K562 (cell line): ENCODE results near the gene EXOG. TPM values are rescaled to one million over a fixed set of nuclear protein-coding genes. Genes with fewer than 3 reads are reported as not detected.

Experiments
- ASH1L ChIP-seq: fragments of 450-650 bp; IDR thresholded peaks from 2 replicates; pipeline ENCODE4 v1.6.1; 2018; ENCODE audit warnings: borderline replicate concordance, mild to moderate bottlenecking, low read depth; ENCODE audit not compliant: partially characterized antibody
- BHLHE40 ChIP-seq: IDR thresholded peaks from 2 replicates; pipeline ENCODE4 v1.6.1; 2011; ENCODE audit warnings: low read length, improper control_type of control experiment
- CREM ChIP-seq: IDR thresholded peaks from 2 replicates; pipeline ENCODE4 v1.6.1; 2014; ENCODE audit warnings: antibody characterized with exemption, low read depth
- EP400 ChIP-seq: fragments of 450-650 bp; IDR thresholded peaks from 2 replicates; pipeline ENCODE4 v1.6.1; 2017; ENCODE audit warnings: antibody characterized with exemption, mild to moderate bottlenecking, moderate library complexity
- ETV5 ChIP-seq: sonication (generic); formaldehyde crosslinking; IDR thresholded peaks from 2 replicates; pipeline ENCODE4 v1.4.0; 2020; ENCODE audit warnings: low read depth, mild to moderate bottlenecking, missing genetic modification reagents
- HSF4 ChIP-seq: fragments of 250-450 bp; sonication (Bioruptor Pico); IDR thresholded peaks from 2 replicates; pipeline ENCODE4 v2.1.2; 2022; ENCODE audit warnings: mild to moderate bottlenecking, moderate library complexity, borderline replicate concordance
- MAFF ChIP-seq: IDR thresholded peaks from 2 replicates; pipeline ENCODE4 v1.6.1; 2012; ENCODE audit warnings: low read length, improper control_type of control experiment
- MAZ ChIP-seq, 2 experiments: fragments of 450-650 bp in 1 of 2; sonication (generic) in 1 of 2; formaldehyde crosslinking; IDR thresholded peaks in 1 of 2; conservative IDR thresholded peaks in 1 of 2; 2 replicates each; pipeline versions ENCODE4 v1.4.0 to v1.5.0; 2020; ENCODE audit warnings: mild to moderate bottlenecking in 1 of 2, missing genetic modification reagents in 1 of 2
- MED1 ChIP-seq: sonication (generic); formaldehyde crosslinking; IDR thresholded peaks from 2 replicates; pipeline ENCODE4 v1.8.1; 2023; ENCODE audit warnings: missing genetic modification reagents, borderline replicate concordance
- MYBL2 ChIP-seq, 2 experiments: fragments of 450-650 bp in 1 of 2; sonication (generic) in 1 of 2; formaldehyde crosslinking in 1 of 2; IDR thresholded peaks; 2 replicates each; pipeline versions ENCODE4 v1.6.1 to v1.8.1; 2017 to 2022; ENCODE audit warnings: borderline replicate concordance in 1 of 2, inconsistent platforms in 1 of 2, low read depth in 1 of 2, mild to moderate bottlenecking in 1 of 2, missing genetic modification reagents in 1 of 2, moderate library complexity in 1 of 2
- PBX2 ChIP-seq, 2 experiments: IDR thresholded peaks in 1 of 2; conservative IDR thresholded peaks in 1 of 2; 2 replicates each; pipeline ENCODE4 v1.6.1; 2016; ENCODE audit warnings: low read depth in 2 of 2, mild to moderate bottlenecking in 1 of 2, missing compliant biosample characterization in 1 of 2, missing genetic modification characterization in 1 of 2, moderate library complexity in 1 of 2
- PYGO2 ChIP-seq: fragments of 450-650 bp; IDR thresholded peaks from 2 replicates; pipeline ENCODE4 v1.6.1; 2016; ENCODE audit warnings: mild to moderate bottlenecking, missing genetic modification characterization, moderate library complexity, missing compliant biosample characterization
- SMAD2 ChIP-seq: fragments of 150-350 bp; IDR thresholded peaks from 2 replicates; pipeline ENCODE4 v1.6.1; 2014; ENCODE audit warnings: low read depth, mild to moderate bottlenecking, low read length
- SMARCA4 ChIP-seq: fragments of 450-650 bp; IDR thresholded peaks from 2 replicates; pipeline ENCODE4 v1.6.1; 2016
- SNAPC5 ChIP-seq: fragments of 250-450 bp; sonication (Bioruptor Pico); IDR thresholded peaks from 2 replicates; pipeline ENCODE4 v1.8.0; 2021; ENCODE audit warnings: moderate library complexity, mild to moderate bottlenecking, inconsistent platforms
- STAG1 ChIP-seq: sonication (generic); formaldehyde crosslinking; IDR thresholded peaks from 2 replicates; pipeline ENCODE4 v1.5.0; 2020; ENCODE audit warnings: missing genetic modification reagents, borderline replicate concordance
- TAF7 ChIP-seq: fragments of 450-650 bp; IDR thresholded peaks from 2 replicates; pipeline ENCODE4 v1.6.1; 2016; ENCODE audit warnings: missing genetic modification characterization, missing compliant biosample characterization
- ZNF134 ChIP-seq: fragments of 250-450 bp; sonication (Bioruptor Pico); conservative IDR thresholded peaks from 2 replicates; pipeline ENCODE4 v1.4.0; 2020
- ZNF280A ChIP-seq: fragments of 450-650 bp; IDR thresholded peaks from 2 replicates; pipeline ENCODE4 v1.6.1; 2018; ENCODE audit warnings: mild to moderate bottlenecking, low read depth; ENCODE audit not compliant: partially characterized antibody
- ZNF324 ChIP-seq: fragments of 250-450 bp; sonication (Bioruptor Pico); IDR thresholded peaks from 2 replicates; pipeline ENCODE4 v1.4.0; 2020; ENCODE audit warnings: mild to moderate bottlenecking
- ZNF592 ChIP-seq: fragments of 450-650 bp; IDR thresholded peaks from 2 replicates; pipeline ENCODE4 v1.6.1; 2017; ENCODE audit warnings: antibody characterized with exemption, mild to moderate bottlenecking
- polyA plus RNA-seq, 8 experiments: library from polyadenylated mRNA; depleted of rRNA in 4 of 8; stranded (reverse) in 5 of 8; unstranded in 3 of 8; fragments of >200 nt; fragmentation: Nextera tagmentation in 2 of 8; fragmentation: Illumina TruSeq in 1 of 8; extraction: Ambion mirVana in 2 of 8; extraction: Trizol in 1 of 8; gene quantifications; 2 replicates each; pipeline versions ENCODE4 v1.2.1 to v1.2.3, GENCODE V29; 2011 to 2014; ENCODE audit warnings: inconsistent platforms in 1 of 8, missing spikeins in 1 of 8
- total RNA-seq, 7 experiments: library from RNA; depleted of rRNA in 6 of 7; stranded (reverse); fragments of >200 nt in 6 of 7; fragmentation: Illumina TruSeq in 2 of 7; extraction: Trizol in 2 of 7; gene quantifications; 2 replicates each; pipeline versions ENCODE4 v1.2.1 to v1.2.3, GENCODE V29; 2011 to 2021; ENCODE audit warnings: low replicate concordance in 1 of 7

Gene EXOG
- total and polyA plus RNA-seq, 9 of the 15 experiments (the other 6 are each of a cell fraction or from before 2014, with no cell fraction given), result 10.8 to 21.7 (median 14.8) TPM

- TF ChIP-seq ZNF592 (no peak), BHLHE40 (no peak), ZNF324 (CRISPR knock-in tag) (no peak), STAG1 (CRISPR knock-in tag) (no peak), EP400 (peak; percentile 23; the same call in 1 of the 2 replicates), MAZ (CRISPR knock-in tag; conservative IDR thresholded peaks at IDR 0.05 in 1 of 2, IDR thresholded peaks at IDR 0.05 in 1 of 2) (no peak), PBX2 (CRISPR knock-in tag; IDR thresholded peaks at IDR 0.05; ENCODE audit: low read depth) (no peak), PBX2 (tag; conservative IDR thresholded peaks at IDR 0.05; ENCODE audit: low read depth) (peak; percentile 73), CREM (no peak), TAF7 (tag) (no peak), ETV5 (CRISPR knock-in tag) (no peak), ZNF134 (CRISPR knock-in tag) (no peak), SMAD2 (no peak), HSF4 (CRISPR knock-in tag) (no peak), SNAPC5 (CRISPR knock-in tag) (no peak), ZNF280A (no peak), MYBL2 (IDR thresholded peaks at IDR 0.05; ENCODE audit: low read depth) (peak; percentile 76), MYBL2 (CRISPR knock-in tag; IDR thresholded peaks at IDR 0.05; ENCODE audit: borderline replicate concordance) (no peak), PYGO2 (tag) (no peak), MED1 (CRISPR knock-in tag) (no peak), MAFF (peak; percentile 51; the same call in 1 of the 2 replicates), ASH1L (no peak), SMARCA4 (0 out of 2 replicates have a peak, but pooled peaks have one; percentile 26)
Measured at GRCh38 chr3:38516669-38517068, 20.5 kb downstream of the EXOG start (continued).
